T-helper 22 cell (primary cell): ENCODE measurements around the gene PAM.
"Not testable (repeated sequence)": the region's sequence is repeated elsewhere in the genome, so short reads cannot be mapped to it uniquely, and the experiment has no call there.

Experiments
- DNase-seq: peaks from one replicate; pipeline ENCODE4 v3.0.0-alpha.2; 2020; ENCODE audit warnings: low read depth

The PAM gene

DNA sequence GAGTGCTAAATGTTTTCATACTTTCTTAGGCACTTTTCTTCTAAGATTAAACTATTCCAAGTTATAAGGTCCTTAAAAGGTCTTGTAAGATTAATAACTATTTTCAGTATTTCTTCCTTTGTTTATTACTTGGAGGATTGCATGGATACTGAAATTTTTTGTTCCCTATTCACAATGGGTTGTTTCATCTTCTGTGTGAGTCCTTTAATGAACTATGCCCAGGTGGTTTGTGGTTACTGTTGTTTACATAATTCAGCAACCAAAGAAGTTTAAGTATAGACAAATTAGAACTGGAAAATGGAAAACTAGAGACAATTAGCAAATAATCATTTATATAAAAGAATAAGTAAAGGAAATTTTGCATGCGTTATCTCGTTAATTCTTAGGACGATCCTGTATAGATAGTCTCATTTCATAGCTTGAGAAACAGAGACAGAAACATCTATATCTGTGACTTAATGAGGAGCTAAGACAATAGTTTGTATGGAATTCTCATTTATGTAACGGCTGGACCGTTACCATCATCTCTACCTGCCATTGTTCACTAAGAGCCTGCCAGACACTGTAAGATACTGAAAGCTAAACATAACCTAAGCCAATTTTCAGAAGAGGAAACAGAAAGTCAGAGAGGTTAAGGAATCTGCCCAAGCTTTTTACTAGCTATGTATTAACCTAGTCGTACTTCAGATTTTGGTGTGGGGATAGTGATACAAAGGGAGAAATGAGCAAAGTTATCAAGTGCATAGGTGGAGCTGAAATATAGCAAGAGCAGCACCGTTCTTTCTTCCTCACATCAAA lies 148.2 kb downstream of the PAM start:
- DNase-seq, result no peak

DNA sequence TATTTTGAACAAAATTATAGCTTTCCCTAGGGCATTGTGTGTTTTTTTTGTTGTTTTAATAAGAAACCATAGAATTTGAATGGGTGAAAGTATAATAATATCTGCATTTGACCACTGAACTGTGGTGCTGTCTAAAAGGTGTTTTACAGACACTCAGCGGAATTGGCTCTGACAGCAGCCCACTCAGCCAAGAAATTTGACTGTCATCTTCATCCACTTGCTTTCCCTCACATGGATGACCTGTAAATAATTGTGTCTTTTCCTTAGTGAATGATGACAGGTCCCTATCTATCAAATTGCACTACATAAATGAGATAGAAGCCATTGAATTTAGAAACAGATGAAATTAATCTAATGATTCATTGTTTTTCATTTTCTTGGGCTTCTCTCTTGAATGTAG lies 150.0 kb downstream of the PAM start:
- no peak for DNase-seq

- not testable (repeated sequence) for DNase-seq
Observed at GRCh38 chr5:102907099-102907498, 152.0 kb downstream of the PAM start.

GRCh38 chr5:102910240-102911226 lies 155.4 kb downstream of the PAM start:
- DNase-seq, result no peak

- DNase-seq, result no peak
Observed at GRCh38 chr5:102911973-102912372, 156.9 kb downstream of the PAM start.

GRCh38 chr5:102916109-102916508 lies 161.0 kb downstream of the PAM start:
- DNase-seq, result no peak

DNA sequence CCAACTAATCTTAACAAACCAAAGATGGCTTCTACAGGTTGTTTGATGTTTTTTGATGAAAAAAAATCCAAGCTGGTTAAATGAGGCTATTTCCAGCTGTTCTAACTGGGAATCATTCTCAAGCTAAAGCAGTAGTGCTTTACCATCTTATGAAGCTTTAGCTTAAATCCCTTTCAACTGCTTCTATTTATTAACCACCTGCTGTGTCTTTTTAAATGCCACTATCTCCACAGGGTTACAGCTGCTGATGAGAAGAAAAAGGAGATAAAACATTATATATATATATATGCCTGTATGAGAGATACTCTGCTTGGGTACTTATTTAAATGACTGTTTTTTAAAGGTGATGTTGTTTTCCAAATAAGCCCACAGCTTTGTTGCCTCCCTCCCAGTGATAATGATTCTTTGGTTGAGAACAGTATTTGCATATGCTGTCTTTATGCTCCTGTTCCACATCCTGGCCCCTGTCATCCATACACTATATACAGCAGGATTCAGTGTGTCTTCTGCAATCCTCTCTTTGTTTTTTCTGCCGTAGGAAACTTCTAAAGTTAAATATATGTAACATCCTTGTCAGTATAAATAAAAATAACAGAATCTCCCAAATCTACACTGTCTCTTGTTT lies 164.0 kb downstream of the PAM start:
- no peak for DNase-seq

DNA sequence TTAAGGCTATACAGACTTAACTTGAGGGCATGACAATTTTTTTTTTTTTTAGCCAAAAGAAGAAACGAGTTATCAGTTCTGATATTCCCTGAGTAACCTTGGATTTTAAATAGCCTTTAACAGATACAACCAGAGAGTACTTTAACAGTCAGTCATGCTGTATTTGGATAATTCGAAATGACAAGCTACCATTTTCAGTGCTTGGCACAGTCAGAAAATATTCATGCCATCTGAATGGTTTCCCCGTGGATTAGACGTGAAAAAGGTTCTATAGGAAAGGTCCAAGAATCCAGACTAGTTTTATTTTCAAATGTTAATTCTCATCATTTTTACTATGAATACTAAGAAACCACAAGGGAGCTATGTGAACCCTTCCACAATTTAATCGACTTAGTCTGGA lies 165.7 kb downstream of the PAM start:
- no peak for DNase-seq

DNA sequence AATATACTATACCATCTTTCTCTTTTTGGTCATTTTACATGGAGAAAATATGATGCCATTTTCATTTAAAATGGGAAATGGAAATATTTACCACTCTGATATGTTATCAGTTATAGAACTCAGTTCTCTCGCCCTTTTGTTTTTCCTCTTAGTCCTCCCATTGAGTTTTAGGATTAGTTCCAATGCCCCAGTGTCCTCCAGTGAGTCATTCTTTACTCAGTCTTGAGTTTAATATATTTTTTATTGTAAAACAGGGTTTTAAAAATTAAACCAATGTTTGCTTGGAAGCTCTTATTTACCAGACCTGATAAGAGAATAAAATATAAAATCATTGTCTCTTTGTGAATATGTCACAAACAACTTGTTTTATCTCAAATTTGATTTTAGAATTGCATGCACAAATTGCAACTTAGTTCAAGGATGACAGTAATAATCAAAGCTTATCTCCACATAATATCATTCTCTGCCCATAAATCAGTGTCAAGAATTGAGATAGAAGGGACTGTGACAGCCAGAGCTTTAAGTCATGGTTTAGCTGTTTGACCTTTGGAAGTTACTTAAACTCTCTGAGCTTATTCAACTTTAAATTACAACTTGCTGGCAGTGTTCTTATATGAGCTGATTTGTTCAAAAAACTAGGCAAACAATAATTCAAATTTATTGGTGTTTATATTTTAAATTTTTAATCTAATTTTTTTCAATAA lies 166.4 kb downstream of the PAM start:
- no peak for DNase-seq

DNA sequence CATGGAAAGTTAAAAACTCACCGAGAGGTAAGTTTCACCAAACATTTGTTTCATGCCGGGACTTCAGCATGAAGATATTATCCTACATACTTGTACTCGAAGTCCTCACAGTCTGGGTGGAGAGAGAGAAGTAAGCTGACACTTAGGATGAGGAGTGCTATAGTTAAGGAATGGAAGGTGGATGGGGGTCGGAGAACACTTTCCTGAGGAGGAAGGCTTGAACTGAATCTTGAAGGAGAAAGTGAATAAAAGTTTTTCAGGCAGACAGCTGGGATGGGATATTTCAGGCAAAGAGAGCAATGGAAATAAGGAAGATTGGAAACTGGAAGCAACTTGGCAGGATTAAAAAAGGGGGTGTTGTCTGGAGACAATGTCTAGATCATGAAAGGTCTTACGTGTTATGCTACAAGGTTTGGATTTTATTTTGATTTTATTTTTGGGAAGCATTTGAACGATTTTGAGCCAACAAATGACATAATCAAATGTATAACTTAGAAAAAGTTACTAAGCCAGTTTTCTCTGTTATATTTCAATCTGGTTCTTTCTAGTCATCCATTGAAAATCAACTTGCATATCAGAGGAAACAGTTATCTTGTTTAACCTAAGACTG lies 167.1 kb downstream of the PAM start:
- no peak for DNase-seq

- no peak for DNase-seq
Observed at GRCh38 chr5:102922799-102923477, 167.8 kb downstream of the PAM start.

- DNase-seq, result no peak
Observed at GRCh38 chr5:102924963-102925362, 169.9 kb downstream of the PAM start.

GRCh38 chr5:102927007-102927406 lies 171.9 kb downstream of the PAM start:
- no peak for DNase-seq

DNA sequence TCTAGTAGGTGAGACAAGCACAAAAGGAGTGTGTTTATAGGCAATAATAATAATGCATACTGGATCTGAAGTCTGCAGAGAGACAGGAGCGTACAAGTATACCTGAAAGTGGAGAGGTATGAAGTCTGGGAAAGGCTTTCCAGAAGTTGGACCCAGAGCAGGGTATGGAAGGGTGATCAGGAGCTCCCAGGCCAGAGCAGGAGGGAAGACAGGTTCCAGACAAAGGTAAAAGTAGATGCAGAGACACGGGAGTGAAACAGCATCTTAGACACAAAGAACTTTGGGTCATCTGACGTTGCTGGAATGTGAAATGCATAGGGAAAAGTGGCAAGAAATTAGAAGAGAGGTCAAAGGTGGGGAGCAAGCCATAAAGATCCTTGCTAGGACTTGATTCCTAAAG lies 175.1 kb downstream of the PAM start:
- DNase-seq, result no peak

GRCh38 chr5:102931085-102931725 lies 176.1 kb downstream of the PAM start:
- no peak for DNase-seq

GRCh38 chr5:102932781-102933180 lies 177.7 kb downstream of the PAM start:
- no peak for DNase-seq

GRCh38 chr5:102933316-102933715 lies 178.2 kb downstream of the PAM start:
- DNase-seq, result no peak

GRCh38 chr5:102933721-102934459 lies 178.8 kb downstream of the PAM start:
- no peak for DNase-seq

GRCh38 chr5:102937894-102938293 lies 182.8 kb downstream of the PAM start:
- no peak for DNase-seq

DNA sequence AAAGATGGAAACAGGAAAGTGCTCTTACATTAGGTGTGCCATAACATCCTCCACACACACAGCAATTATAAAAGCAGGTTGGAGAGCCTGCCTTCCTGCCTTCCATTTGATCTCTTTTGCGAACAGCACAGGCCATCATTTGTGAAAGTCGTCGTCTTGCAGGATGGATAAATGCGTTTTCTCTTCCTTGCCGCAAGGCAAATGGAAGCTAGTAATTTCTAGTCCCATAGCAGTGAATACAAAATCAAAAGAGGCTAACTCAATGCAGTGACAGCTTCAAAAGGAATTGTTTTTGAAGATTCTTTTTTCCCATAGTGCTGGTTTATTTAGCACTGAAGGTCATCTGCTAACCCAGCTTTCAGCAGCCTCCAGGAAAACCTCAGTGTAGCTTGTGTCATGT lies 186.0 kb downstream of the PAM start:
- no peak for DNase-seq
